Measurements from ENCODE around the gene RIMS3.
"Not testable (repeated sequence)": the region's sequence is repeated elsewhere in the genome, so short reads cannot be mapped to it uniquely, and the experiment has no call there.

RIMS3 gene

GRCh38 chr1:40593449-40594186 lies 71.9 kb downstream of the RIMS3 start:
- no peak for DNase-seq (ENCODE audit: low read depth, low spot score)

GRCh38 chr1:40592107-40592803 lies 73.2 kb downstream of the RIMS3 start:
- no peak for DNase-seq (ENCODE audit: low read depth, low spot score)

GRCh38 chr1:40588586-40588985 lies 76.9 kb downstream of the RIMS3 start:
- DNase-seq (ENCODE audit: low read depth, low spot score), result no peak

- DNase-seq (ENCODE audit: low read depth, low spot score), result no peak
Observed at GRCh38 chr1:40583980-40584379, 81.5 kb downstream of the RIMS3 start.

GRCh38 chr1:40582116-40582515 lies 83.4 kb downstream of the RIMS3 start:
- no peak for DNase-seq (ENCODE audit: low read depth, low spot score)

GRCh38 chr1:40575336-40575735 lies 90.1 kb downstream of the RIMS3 start:
- DNase-seq (ENCODE audit: low read depth, low spot score), result no peak

- DNase-seq (ENCODE audit: low read depth, low spot score), result not testable (repeated sequence)
Observed at GRCh38 chr1:40574805-40575204, 90.7 kb downstream of the RIMS3 start.
